Suprapubic skin (tissue), 3 donors: ENCODE measurements around the gene RMND5B.

Experiments used
- CTCF ChIP-seq, 2 donors: fragments of 200-600 bp in 1 of 2; fragments of 450-650 bp in 1 of 2; sonication (generic) in 1 of 2; IDR thresholded peaks; one replicate each; pipeline ENCODE4 v1.5.1; 2016 to 2019; ENCODE audit warnings: antibody characterized with exemption in 2 of 2, mild to moderate bottlenecking in 1 of 2, moderate library complexity in 1 of 2
- EP300 ChIP-seq: sonication (generic); formaldehyde crosslinking; IDR thresholded peaks from one replicate; pipeline ENCODE4 v1.6.1; 2017; ENCODE audit warnings: antibody characterized with exemption

- TF ChIP-seq EP300 (no peak), CTCF (IDR thresholded peaks at IDR 0.05) (peak; percentile 96 to 99)
These were observed 33.2 kb downstream of the RMND5B start for GRCh38 chr5:178163772-178164735.
